ENCODE results near the gene DENND2D.

Gene DENND2D

DNA sequence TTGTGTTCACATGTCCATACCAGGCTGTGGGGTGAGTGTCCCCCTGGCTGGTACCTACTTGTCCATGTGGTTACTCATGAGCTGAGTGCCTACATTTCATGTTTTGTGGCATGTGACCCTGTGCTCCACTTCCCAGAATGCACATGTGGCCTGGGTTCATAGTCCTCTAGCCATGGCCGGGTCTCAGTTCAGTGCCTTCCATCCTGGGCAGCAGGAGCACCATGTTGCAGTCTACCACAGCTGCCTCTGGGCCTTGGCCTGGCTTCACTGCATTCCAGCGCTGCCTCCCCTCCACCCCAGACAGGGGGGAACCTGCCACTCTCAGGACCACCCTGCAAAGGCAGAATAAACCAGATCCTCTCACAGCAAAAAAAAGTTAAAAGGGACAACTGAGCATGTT lies 54.9 kb downstream of the DENND2D start:
- H4K20me1 ChIP-seq = peaks cover 12 to 98% (median 69%) of the 10 kb centered on the region in 11 experiments; a peak in 21 of 22 replicates
- no peak overlapping the region for H3K4me3 ChIP-seq
- H3K27me3 ChIP-seq = no peaks in the 10 kb centered on the region
- H3K36me3 ChIP-seq = peaks cover 36 to 68% (median 46%) of the 10 kb centered on the region in 11 experiments
- TF ChIP-seq Cebpa-rat (IDR thresholded peaks at IDR 0.05) = no peak
- H3K4me1 ChIP-seq = peaks cover 17 to 87% (median 21%) of the 10 kb centered on the region in 10 experiments
- no peaks in the 10 kb centered on the region for H3K9me3 ChIP-seq (replicated peaks in 1 of 11)
- H3K9ac ChIP-seq = no peak overlapping the region
- peak overlapping the region in 3 of 11 experiments; percentile 33 to 83 (median 75); a peak in 5 of 22 replicates for H3K4me2 ChIP-seq
- H3K27ac ChIP-seq = peak overlapping the region in 1 of 11 experiments; percentile 0; a peak in 2 of 22 replicates

DNA sequence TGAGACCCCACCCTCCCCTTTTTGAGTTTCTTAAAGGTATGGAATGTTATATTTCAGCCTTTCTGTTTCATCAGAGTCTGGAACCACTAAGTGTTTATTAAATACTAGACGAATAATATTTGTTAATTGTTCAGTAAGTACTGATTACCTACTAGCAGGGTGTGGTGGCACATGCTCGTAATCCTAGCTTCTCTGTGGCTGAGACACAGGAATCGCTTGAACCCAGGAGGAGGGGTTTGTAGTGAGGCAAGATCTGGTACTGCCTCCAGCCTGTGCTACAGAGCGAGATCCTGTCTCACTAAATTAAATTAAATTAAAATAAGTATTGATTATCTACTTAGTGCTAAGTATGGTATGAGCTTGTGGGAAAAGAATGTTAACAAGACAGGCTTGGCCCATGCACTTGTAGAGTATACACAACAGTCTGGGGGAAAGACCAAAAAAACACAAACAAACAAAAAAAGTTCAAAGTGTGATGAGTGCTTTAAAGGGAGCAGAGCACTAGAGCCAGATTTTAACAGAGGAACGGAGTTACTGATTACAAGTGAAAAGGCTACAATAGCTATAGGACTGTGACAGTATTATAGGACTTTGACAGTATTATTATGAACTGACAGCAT lies 58.0 kb downstream of the DENND2D start:
- Histone ChIP-seq H3K27ac (peak overlapping the region in 3 of 11 experiments; percentile 90 to 95 (median 93); a peak in 4 of 22 replicates), H3K9ac (peak overlapping the region in 5 of 11 experiments; percentile 92 to 97 (median 94); a peak in 7 of 22 replicates)

DNA sequence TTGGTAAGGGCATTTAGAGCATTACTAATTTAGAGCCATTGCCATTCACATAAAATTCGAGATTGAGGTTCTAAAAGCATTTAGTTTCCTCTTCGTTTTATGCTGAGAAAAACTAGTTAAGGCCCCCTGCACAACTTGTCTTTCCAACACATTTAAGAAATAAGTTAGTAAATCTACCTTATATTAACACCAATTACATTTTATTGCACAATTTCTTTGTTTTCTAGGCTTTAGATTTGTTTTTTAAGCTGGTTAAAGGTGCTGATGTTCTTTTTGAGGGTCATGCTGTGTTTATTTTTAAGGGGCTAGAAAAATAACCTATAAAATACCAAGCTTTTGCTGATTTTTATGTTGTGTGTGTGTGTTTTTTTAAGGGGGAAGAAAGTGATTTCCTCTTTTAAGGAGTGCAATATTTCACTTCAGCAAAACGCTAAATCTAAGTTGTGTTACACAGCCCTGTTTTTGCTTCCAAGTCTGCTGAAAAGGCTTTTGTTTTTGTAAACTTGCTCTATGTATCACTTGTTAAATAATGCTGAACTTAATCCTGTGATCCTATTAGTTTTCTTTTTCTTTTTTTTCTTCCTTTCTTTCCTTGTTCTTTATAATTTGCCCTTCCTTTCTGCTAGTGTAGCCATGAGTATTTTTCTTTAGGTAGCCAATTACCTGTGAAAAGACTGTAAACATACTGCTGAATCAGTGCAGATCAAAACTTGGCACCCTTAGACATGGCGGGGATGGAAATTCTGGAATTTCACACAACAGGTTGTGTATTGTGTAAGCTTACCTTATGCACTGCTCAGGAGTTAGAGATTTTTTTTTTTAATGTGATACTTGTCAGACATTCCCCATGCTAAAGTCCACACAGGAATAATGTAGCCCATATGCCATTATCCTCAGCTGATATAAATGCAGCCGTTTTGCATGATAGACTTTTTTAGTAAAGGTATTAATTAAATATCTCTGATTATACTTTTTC lies 58.9 kb downstream of the DENND2D start:
- H4K20me1 ChIP-seq = peaks cover 8 to 60% (median 42%) of the 10 kb centered on the region in 11 experiments; a peak in 20 of 22 replicates
- peaks cover 27 to 72% (median 33%) of the 10 kb centered on the region in 10 experiments for H3K4me1 ChIP-seq
- H3K36me3 ChIP-seq = peaks cover 6 to 48% (median 21%) of the 10 kb centered on the region in 11 experiments
- H3K9me3 ChIP-seq (replicated peaks in 1 of 11) = no peaks in the 10 kb centered on the region
- H3K9ac ChIP-seq = peak overlapping the region; percentile 86 to 97 (median 93)
- no peaks in the 10 kb centered on the region for H3K27me3 ChIP-seq
- H3K4me2 ChIP-seq = peak overlapping the region; percentile 77 to 98 (median 88)
- H3K4me3 ChIP-seq = peak overlapping the region; percentile 79 to 98 (median 90)
- peak in 2 of 11 experiments; percentile 16 to 55; a peak in 1 of 22 replicates for TF ChIP-seq Cebpa-rat (IDR thresholded peaks at IDR 0.05)
- peak overlapping the region in 10 of 11 experiments; percentile 83 to 96 (median 92); a peak in 19 of 22 replicates for H3K27ac ChIP-seq

More for the DNA sequence above, 58.0 kb downstream of the DENND2D start:
- H3K4me1 ChIP-seq = peaks cover 27 to 72% (median 33%) of the 10 kb centered on the region in 10 experiments
- no peaks in the 10 kb centered on the region for H3K9me3 ChIP-seq (replicated peaks in 1 of 11)
- H3K36me3 ChIP-seq = peaks cover 5 to 43% (median 19%) of the 10 kb centered on the region in 11 experiments
- H3K27me3 ChIP-seq = no peaks in the 10 kb centered on the region
- H3K4me2 ChIP-seq = peak overlapping the region; percentile 77 to 98 (median 88); a peak in 19 of 22 replicates
- H3K4me3 ChIP-seq = peak overlapping the region in 3 of 10 experiments; percentile 88 to 93 (median 90); a peak in 6 of 20 replicates
- H4K20me1 ChIP-seq = peaks cover 12 to 68% (median 51%) of the 10 kb centered on the region in 11 experiments; a peak in 21 of 22 replicates
- TF ChIP-seq Cebpa-rat (IDR thresholded peaks at IDR 0.05) = no peak

- H3K36me3 ChIP-seq = peaks cover 14 to 54% (median 31%) of the 10 kb centered on the region in 11 experiments
- TF ChIP-seq Cebpa-rat (IDR thresholded peaks at IDR 0.05) = no peak
- peak overlapping the region; percentile 86 to 97 (median 93) for H3K9ac ChIP-seq
- H3K9me3 ChIP-seq (replicated peaks in 1 of 11) = no peaks in the 10 kb centered on the region
- H3K27ac ChIP-seq = peak overlapping the region; percentile 78 to 96 (median 91)
- H3K4me2 ChIP-seq = peak overlapping the region; percentile 77 to 98 (median 88)
- H3K27me3 ChIP-seq = no peaks in the 10 kb centered on the region
- H3K4me1 ChIP-seq = peaks cover 26 to 72% (median 33%) of the 10 kb centered on the region in 10 experiments
- peaks cover 8 to 52% (median 33%) of the 10 kb centered on the region in 11 experiments; a peak in 19 of 22 replicates for H4K20me1 ChIP-seq
- peak overlapping the region; percentile 79 to 98 (median 90) for H3K4me3 ChIP-seq
Observed at GRCh38 chr1:111140680-111140967, 59.8 kb downstream of the DENND2D start.

GRCh38 chr1:111139956-111140679 lies 60.3 kb downstream of the DENND2D start, which contains the start of the genes CEPT1 and DRAM2:
Gene CEPT1, plus strand, starts transcription at chr1:111140223. Its CDS starts 7,492 bp downstream, at chr1:111147715.
Gene DRAM2, minus strand, starts transcription at chr1:111140093. Its CDS starts 8,539 bp downstream, at chr1:111131554.
- TF ChIP-seq Cebpa-rat (IDR thresholded peaks at IDR 0.05) = no peak
- peaks cover 16 to 54% (median 34%) of the 10 kb centered on the region in 11 experiments for H3K36me3 ChIP-seq
- H3K9ac ChIP-seq = peak within 1 kb of the TSS; percentile 86 to 97 (median 93)
- no peaks in the 10 kb centered on the region for H3K27me3 ChIP-seq
- H4K20me1 ChIP-seq = peaks cover 8 to 47% (median 29%) of the 10 kb centered on the region in 11 experiments; a peak in 18 of 22 replicates
- H3K9me3 ChIP-seq (replicated peaks in 1 of 11) = no peaks in the 10 kb centered on the region
- H3K4me3 ChIP-seq = peak within 1 kb of the TSS; percentile 79 to 98 (median 90)
- peak within 1 kb of the TSS; percentile 81 to 98 (median 88) for H3K4me2 ChIP-seq
- H3K4me1 ChIP-seq = peaks cover 25 to 72% (median 33%) of the 10 kb centered on the region in 10 experiments
- H3K27ac ChIP-seq = peak within 1 kb of the TSS; percentile 78 to 96 (median 91)

GRCh38 chr1:111139324-111139955 lies 61.0 kb downstream of the DENND2D start:
- peaks cover 19 to 51% (median 35%) of the 10 kb centered on the region in 11 experiments for H3K36me3 ChIP-seq
- peaks cover 8 to 41% (median 26%) of the 10 kb centered on the region in 11 experiments; a peak in 18 of 22 replicates for H4K20me1 ChIP-seq
- H3K9me3 ChIP-seq (replicated peaks in 1 of 11) = no peaks in the 10 kb centered on the region
- H3K4me2 ChIP-seq = peak overlapping the region; percentile 75 to 97 (median 86)
- H3K4me1 ChIP-seq = peaks cover 27 to 71% (median 33%) of the 10 kb centered on the region in 10 experiments
- H3K27me3 ChIP-seq = no peaks in the 10 kb centered on the region
- H3K9ac ChIP-seq = peak overlapping the region; percentile 86 to 97 (median 93)
- peak overlapping the region; percentile 79 to 98 (median 90) for H3K4me3 ChIP-seq
- no peak for TF ChIP-seq Cebpa-rat (IDR thresholded peaks at IDR 0.05)
- peak overlapping the region; percentile 78 to 96 (median 91) for H3K27ac ChIP-seq

Data from BLaER1 treated with 17β-estradiol and CSF1 and Interleukin-3, amounts not matched to agents 10 nM and 100 nM (cell line).